HG02763 (cell line): Measurements from ENCODE around the gene CLP1.
"Not testable (repeated sequence)": the region's sequence is repeated elsewhere in the genome, so short reads cannot be mapped to it uniquely, and the experiment has no call there.

Source experiments
- ATAC-seq: cut with Tn5 transposase; IDR thresholded peaks from one replicate; pipeline ENCODE4 v1.9.1; 2021; ENCODE audit warnings: mild to moderate bottlenecking, moderate library complexity; ENCODE audit not compliant: unreplicated experiment

CLP1 gene

GRCh38 chr11:57659669-57660068, 2.1 kb downstream of the CLP1 start:
- no peak for ATAC-seq

GRCh38 chr11:57662893-57663292, 5.3 kb downstream of the CLP1 start:
- no peak for ATAC-seq

- no peak for ATAC-seq
Observed at GRCh38 chr11:57663975-57664374, 6.4 kb downstream of the CLP1 start.

- ATAC-seq, result peak; percentile 69
Observed at GRCh38 chr11:57667117-57667735, 9.7 kb downstream of the CLP1 start.

DNA sequence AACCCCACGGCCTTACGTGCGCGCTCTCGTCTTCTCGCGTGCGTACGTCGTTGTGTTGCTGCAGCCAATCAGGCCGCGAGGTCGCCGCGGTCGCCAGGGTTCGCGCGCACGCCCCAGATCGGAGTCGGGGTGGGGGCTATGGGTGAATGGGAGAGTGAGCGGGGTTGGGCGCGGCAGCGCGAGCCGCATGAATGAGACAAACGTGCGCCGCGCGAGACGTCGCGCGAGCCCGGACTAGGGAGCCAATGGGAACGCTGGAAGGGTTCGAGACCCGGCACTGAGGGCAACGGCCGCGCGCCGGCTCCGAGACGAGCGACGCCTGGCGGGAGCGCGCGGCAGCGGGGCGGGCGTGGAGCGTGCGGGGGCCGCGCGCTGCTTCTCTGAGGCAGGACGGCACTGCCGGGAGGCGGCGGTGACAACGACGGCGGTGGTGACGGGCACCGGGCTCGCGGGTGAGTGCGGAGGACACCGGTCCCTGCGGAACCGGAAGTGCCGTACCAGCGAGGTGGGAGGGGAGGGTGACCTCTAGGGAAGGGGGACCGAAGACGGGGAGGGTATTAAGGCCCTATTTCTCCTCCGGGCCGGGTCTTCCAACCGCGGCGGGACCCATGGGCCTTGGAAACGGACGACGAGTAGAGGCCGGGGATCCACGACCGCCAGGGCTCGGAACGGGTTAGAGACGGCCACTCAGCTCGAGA, 10.3 kb downstream of the CLP1 start, which contains the start of gene ZDHHC5:
Gene ZDHHC5, plus strand, starts transcription at position 379 of the 698 bp plus-strand sequence. CDS start 4,977 bp downstream, outside the sequence.
- peak; percentile 78 for ATAC-seq

DNA sequence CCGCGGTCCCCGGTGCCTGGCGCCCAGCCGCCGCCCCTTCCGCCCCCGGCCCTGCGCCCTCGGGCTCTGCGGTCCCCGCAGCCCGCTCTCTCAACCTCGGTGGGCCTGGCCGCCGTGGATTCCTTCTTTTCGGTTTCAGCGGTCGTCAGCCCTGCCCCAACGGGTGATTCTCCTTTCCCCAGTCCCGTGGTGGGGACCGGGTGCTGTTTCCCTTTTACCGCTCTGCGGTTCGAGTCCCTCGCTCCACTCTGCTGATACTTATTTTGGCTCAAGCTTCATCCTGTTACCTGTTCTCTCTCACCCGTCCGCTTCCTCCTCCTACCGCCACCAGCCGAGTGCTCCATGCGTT, 10.8 kb downstream of the CLP1 start:
- peak; percentile 8 for ATAC-seq

- no peak for ATAC-seq
Observed at GRCh38 chr11:57674251-57674650, 16.7 kb downstream of the CLP1 start.

DNA sequence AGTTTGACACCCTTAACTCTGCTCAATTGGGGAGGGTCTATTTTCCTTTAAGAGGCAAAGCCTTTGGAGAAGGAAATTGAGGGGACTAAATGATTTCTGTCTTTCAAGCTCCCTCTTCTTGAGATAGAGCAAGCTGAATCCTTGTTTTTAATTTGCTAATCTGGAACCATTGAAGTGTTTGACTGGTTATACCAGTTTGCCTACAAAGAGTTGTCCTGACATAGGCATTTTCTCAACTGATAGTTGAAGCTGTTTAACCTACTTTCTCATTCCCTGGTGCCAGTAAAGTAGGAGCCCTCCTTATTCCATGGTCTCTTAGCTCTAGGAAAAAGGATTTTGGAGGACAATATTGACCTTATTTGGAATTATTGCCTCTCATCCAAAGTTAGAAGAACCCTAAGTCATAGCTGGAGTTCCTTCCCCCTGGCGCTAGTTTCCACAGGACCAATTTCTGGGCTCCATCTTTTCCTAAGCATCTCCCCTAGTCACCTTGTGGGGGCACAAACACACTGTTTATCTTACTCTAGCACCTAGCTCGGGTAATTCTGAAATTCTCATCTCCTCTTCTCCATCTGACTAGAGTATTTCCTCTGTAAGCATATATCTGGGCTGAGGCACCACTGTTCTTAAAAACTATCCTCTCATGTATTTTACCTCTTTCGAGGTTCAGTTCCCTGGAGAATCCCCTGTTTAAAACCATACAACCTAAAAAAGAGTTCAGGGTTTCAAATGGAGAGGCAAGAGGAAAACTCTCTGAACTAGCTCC, 17.8 kb downstream of the CLP1 start:
- no peak for ATAC-seq

DNA sequence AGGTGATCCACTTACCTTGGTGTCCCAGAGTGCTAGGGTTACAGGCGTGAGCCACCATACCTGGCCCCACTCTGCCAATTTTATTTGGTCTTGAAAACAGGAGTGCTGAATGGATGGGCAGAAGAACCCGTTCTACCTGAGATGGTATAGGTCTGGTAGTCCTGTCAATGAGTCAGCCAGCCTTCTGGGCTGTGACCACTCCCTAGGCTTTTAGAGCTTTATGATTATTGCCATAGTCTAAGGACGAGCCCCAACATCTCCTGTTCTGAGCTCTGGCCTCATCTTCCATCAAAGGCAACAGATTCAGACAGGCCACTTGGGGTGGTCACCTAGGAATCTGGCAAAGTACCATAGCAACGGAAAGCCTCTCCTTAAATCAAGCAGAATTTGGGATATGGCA, 21.8 kb downstream of the CLP1 start:
- no peak for ATAC-seq

DNA sequence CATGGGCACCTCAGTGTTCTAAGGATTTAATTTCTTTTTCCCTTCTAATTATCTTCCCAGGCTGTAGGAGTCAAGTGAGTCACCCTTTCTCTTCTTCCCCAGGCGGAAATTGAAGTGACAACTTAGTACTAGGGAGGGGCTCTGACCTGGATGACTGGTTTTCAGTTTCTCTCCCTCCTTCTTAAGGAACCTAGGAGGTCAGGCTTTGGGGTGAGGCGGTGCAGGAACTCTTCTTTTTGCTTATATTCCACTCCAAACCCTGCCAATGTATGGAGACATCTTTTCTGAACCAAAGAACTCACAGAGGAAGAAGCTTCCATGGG, 23.0 kb downstream of the CLP1 start:
- no peak for ATAC-seq

DNA sequence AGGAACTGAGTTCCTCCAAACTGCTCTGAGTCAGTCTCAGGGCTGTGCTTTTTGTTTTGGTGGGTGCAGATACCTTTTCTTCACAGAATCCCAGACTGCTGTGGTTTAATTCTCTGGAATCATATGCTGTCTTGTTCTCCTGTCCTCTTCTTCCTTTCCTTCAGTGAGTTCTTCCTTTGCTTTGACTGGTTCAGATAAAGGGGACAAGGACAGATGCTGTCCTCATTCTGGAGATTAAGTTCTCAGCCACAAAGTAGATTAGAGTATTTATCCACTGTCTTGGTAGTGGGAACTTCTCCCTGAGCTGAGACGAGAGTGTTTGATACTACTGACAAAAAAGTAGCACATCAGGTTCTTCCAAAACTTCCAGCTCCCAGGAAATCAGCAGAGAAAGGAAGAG, 23.6 kb downstream of the CLP1 start:
- ATAC-seq, result no peak

GRCh38 chr11:57690474-57690873, 32.9 kb downstream of the CLP1 start:
- ATAC-seq, result not testable (repeated sequence)

- ATAC-seq, result no peak
Observed at GRCh38 chr11:57698843-57699365, 41.3 kb downstream of the CLP1 start.

GRCh38 chr11:57699813-57700212, 42.3 kb downstream of the CLP1 start:
- ATAC-seq, result no peak

DNA sequence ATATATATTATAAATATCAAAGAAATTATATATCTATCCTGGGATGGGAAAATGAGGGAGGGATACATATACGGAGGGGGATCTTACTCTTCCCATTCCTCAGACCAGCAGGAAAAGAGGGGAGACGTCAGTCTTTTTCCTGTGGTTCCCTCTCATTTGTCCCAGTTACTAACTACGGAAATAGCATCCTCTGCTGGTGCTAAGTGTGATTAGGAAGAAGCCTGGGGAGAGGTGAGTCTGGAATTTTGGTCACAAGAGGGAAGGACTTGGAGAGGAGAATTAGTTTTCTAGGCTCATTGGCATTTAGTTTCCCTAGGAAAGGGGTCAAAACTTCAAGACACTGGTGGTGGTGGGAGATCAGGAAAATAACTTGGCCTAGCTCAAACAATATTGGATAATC, 42.9 kb downstream of the CLP1 start:
- ATAC-seq, result no peak

- ATAC-seq, result no peak
Observed at GRCh38 chr11:57703341-57703740, 45.8 kb downstream of the CLP1 start.

- no peak for ATAC-seq
Observed at GRCh38 chr11:57704932-57705331, 47.4 kb downstream of the CLP1 start.

DNA sequence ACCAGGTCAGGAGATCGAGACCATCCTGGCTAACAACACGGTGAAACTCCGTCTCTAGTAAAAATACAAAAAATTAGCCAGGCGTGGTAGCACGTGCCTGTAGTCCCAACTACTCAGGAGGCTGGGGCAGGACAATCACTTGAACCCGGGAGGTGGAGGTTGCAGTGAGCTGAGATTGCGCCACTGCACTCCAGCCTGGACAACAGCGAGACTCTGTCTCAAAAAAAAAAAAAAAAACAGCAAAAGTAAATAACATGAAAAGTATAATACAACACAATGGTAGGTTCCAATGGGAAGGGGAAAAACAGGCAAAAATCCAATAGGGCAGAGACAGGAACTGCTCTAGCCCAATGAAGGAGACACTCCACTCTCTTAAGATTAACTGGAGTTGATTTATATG, 47.9 kb downstream of the CLP1 start:
- ATAC-seq, result not testable (repeated sequence)

- no peak for ATAC-seq
Observed at GRCh38 chr11:57709802-57710367, 52.3 kb downstream of the CLP1 start.
